ENCODE data around the gene CYP26C1. TPM values are rescaled to one million over a fixed set of nuclear protein-coding genes. Genes with fewer than 3 reads are reported as not detected.

The CYP26C1 gene
- total RNA-seq, 4 donors from 2014 or later, result not detected

- Histone ChIP-seq H3K36me3 (no peaks in the 10 kb centered on the region), H3K27ac (no peak overlapping the region), H3K4me3 (no peak overlapping the region), H3K9me3 (no peaks in the 10 kb centered on the region), H3K27me3 (peaks cover 64 to 77% (median 65%) of the 10 kb centered on the region in 3 donors), H3K4me1 (peaks cover 12 to 34% of the 10 kb centered on the region in 2 donors)
- ATAC-seq (no peak), DNase-seq (no peak)
- intact Hi-C loops (cut with DNase I; ENCODE audit: low total_unique reads), result loop anchor here (10.0 kb wide), 1 partner anchor 284 kb away; no protein-coding TSS in a partner anchor
- TF ChIP-seq POLR2A (IDR thresholded peaks at IDR 0.05) (no peak), CTCF (IDR thresholded peaks at IDR 0.05 in 4 of 5, conservative IDR thresholded peaks at IDR 0.05 in 1 of 5) (no peak)
- in situ Hi-C loops (cut with MboI; ENCODE audit: low sequenced_read_pairs in 4 of 4), result no loop called here
These were observed 10.5 kb downstream of the CYP26C1 start for GRCh38 chr10:93071177-93071472.

- no peaks in the 10 kb centered on the region for H3K36me3 ChIP-seq
- peaks cover 12 to 34% of the 10 kb centered on the region in 2 donors for H3K4me1 ChIP-seq
- DNase-seq (no peak), ATAC-seq (no peak)
- in situ Hi-C loops (cut with MboI; ENCODE audit: low sequenced_read_pairs in 4 of 4), result no loop called here
- no peaks in the 10 kb centered on the region for H3K9me3 ChIP-seq
- TF ChIP-seq POLR2A (IDR thresholded peaks at IDR 0.05) (no peak), CTCF (IDR thresholded peaks at IDR 0.05 in 4 of 5, conservative IDR thresholded peaks at IDR 0.05 in 1 of 5) (no peak)
- H3K27ac ChIP-seq, result no peak overlapping the region
- H3K4me3 ChIP-seq, result peak overlapping the region; percentile 6 to 66 (median 36)
- peaks cover 69 to 75% (median 71%) of the 10 kb centered on the region in 3 donors for H3K27me3 ChIP-seq
- intact Hi-C loops (cut with DNase I; ENCODE audit: low total_unique reads), result loop anchor here (10.0 kb wide), 1 partner anchor 283 kb away; no protein-coding TSS in a partner anchor
These were observed 11.2 kb downstream of the CYP26C1 start for GRCh38 chr10:93071674-93072224.

GRCh38 chr10:93072225-93072712 is 11.7 kb downstream of the CYP26C1 start:
- TF ChIP-seq POLR2A (IDR thresholded peaks at IDR 0.05), result no peak
- TF ChIP-seq CTCF (IDR thresholded peaks at IDR 0.05 in 4 of 5, conservative IDR thresholded peaks at IDR 0.05 in 1 of 5), result no peak
- DNase-seq (no peak), ATAC-seq (no peak)
- no peaks in the 10 kb centered on the region for H3K9me3 ChIP-seq
- peak overlapping the region; percentile 6 to 66 (median 36) for H3K4me3 ChIP-seq
- H3K36me3 ChIP-seq, result no peaks in the 10 kb centered on the region
- peaks cover 67 to 77% (median 75%) of the 10 kb centered on the region in 3 donors for H3K27me3 ChIP-seq
- intact Hi-C loops (cut with DNase I; ENCODE audit: low total_unique reads), result loop anchor here (10.0 kb wide), 1 partner anchor 283 kb away; no protein-coding TSS in a partner anchor
- no peak overlapping the region for H3K27ac ChIP-seq
- in situ Hi-C loops (cut with MboI; ENCODE audit: low sequenced_read_pairs in 4 of 4), result no loop called here
- H3K4me1 ChIP-seq, result peaks cover 12 to 34% of the 10 kb centered on the region in 2 donors

GRCh38 chr10:93072713-93073538 is 12.3 kb downstream of the CYP26C1 start:
- Histone ChIP-seq H3K27ac (no peak overlapping the region), H3K9me3 (no peaks in the 10 kb centered on the region), H3K4me3 (peak overlapping the region; percentile 32 to 66 (median 46)), H3K36me3 (no peaks in the 10 kb centered on the region), H3K4me1 (peaks cover 12 to 34% of the 10 kb centered on the region in 2 donors), H3K27me3 (peaks cover 70 to 77% (median 77%) of the 10 kb centered on the region in 3 donors)
- ATAC-seq, result no peak
- in situ Hi-C loops (cut with MboI; ENCODE audit: low sequenced_read_pairs in 4 of 4), result no loop called here
- intact Hi-C loops (cut with DNase I; ENCODE audit: low total_unique reads), result loop anchor here (10.0 kb wide), 1 partner anchor 282 kb away; no protein-coding TSS in a partner anchor
- no peak for DNase-seq
- no peak for TF ChIP-seq POLR2A (IDR thresholded peaks at IDR 0.05)
- no peak for TF ChIP-seq CTCF (IDR thresholded peaks at IDR 0.05 in 4 of 5, conservative IDR thresholded peaks at IDR 0.05 in 1 of 5)
